ENCODE data around the gene CLDN19.
"Not testable (repeated sequence)": the region's sequence is repeated elsewhere in the genome, so short reads cannot be mapped to it uniquely, and the experiment has no call there.

CLDN19 gene

GRCh38 chr1:42737257-42737656, 2.8 kb downstream of the CLDN19 start:
- DNase-seq: no peak

GRCh38 chr1:42736571-42737200, 3.4 kb downstream of the CLDN19 start:
- DNase-seq: no peak

DNA sequence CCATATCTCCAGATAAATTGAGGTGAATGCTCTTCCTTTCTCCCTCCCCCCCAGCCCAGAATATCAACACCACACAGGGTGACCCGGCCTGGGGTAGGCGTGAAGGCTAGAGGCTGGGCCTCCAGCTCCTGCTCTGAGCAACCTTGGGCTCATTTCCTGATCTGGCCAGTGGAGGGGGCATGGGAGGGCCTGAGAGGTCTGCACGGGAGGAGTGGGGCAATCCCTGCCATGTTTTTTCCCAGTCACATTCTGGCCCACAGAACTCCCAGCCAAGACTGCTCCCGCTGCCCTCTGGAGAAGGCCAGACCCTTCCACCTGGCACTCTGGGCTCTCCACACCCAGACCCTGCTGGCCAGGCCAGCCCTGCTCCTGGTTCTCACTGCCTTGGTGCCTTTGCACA, 3.9 kb downstream of the CLDN19 start:
- no peak for DNase-seq

GRCh38 chr1:42735477-42736105, 4.4 kb downstream of the CLDN19 start:
- DNase-seq: no peak

- DNase-seq: no peak
Measured at GRCh38 chr1:42735056-42735455, 5.0 kb downstream of the CLDN19 start.

DNA sequence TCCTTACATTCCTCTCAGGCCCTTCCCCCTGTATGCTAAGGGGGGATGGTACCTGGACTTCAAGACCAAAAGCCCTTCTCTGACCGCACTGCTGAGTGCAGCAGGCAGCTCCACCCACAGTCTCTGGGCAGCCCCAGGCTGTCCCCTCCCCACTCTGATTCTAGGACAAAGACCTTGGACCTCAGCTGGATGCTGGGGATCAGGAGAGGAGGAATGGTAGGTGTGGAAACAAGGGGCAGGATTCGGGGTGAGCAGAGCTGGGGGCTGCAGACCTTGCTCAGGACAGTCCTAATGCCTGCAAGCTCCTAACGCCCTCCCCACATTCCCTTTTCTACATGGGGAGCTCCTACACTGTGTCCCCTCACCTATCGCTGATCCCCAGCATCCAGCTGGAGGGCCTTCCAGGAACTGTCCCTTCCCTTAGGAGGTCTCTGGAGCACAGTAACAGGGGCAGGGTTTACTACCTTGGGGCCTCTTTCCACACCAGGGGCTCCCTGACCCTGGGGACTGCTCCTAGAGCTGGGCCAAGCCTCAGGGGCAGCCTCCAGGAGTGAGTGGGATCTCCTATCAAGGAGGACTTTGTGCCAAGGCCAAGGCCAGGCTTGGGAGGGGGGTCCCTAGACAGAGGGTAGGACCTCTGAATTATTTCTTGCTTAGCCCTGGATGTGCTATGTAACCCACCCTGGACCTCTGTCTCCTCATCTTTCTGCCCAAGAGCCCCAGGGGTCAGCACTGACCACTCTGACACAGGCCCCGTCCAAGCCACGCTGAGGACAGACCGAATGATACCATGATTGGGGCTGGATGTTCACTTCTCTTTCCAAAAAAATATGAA, 5.6 kb downstream of the CLDN19 start:
- DNase-seq: no peak

GRCh38 chr1:42733415-42734200, 6.4 kb downstream of the CLDN19 start:
- no peak for DNase-seq

GRCh38 chr1:42732126-42732680, 7.8 kb downstream of the CLDN19 start:
- DNase-seq: no peak

GRCh38 chr1:42731585-42731984, 8.5 kb downstream of the CLDN19 start:
- DNase-seq: no peak

GRCh38 chr1:42730988-42731387, 9.0 kb downstream of the CLDN19 start:
- no peak for DNase-seq

- DNase-seq: no peak
Measured at GRCh38 chr1:42730002-42730401, 10.0 kb downstream of the CLDN19 start.

- DNase-seq: not testable (repeated sequence)
Measured at GRCh38 chr1:42725820-42726219, 14.2 kb downstream of the CLDN19 start.

DNA sequence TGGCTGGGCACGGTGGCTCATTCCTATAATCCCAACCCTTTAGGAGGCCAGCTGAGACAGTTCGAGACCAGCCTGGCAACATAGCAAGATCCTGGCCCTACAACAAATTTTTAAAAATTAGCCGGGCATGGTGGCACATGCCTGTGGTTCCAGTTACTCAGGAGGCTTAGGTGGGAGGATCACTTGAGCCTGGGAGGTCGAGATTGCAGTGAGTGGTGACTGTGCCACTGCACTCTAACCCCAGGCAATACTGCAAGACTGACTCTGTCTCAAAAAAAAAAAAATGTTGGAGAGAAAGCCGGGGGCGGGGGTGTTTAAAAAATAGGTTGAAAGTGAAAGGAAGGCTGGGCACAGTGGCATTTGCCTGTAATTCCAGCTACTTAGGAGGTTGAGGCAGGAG, 16.5 kb downstream of the CLDN19 start:
- no peak for DNase-seq

- not testable (repeated sequence) for DNase-seq
Measured at GRCh38 chr1:42722403-42722802, 17.6 kb downstream of the CLDN19 start.

- no peak for DNase-seq
Measured at GRCh38 chr1:42721926-42722325, 18.1 kb downstream of the CLDN19 start.

- DNase-seq: no peak
Measured at GRCh38 chr1:42720868-42721267, 19.2 kb downstream of the CLDN19 start.

GRCh38 chr1:42714441-42714840, 25.6 kb downstream of the CLDN19 start:
- not testable (repeated sequence) for DNase-seq

- no peak for DNase-seq
Measured at GRCh38 chr1:42713293-42713692, 26.7 kb downstream of the CLDN19 start.

GRCh38 chr1:42712808-42713207, 27.2 kb downstream of the CLDN19 start:
- DNase-seq: not testable (repeated sequence)

- DNase-seq: no peak
Measured at GRCh38 chr1:42703888-42704464, 36.1 kb downstream of the CLDN19 start.

DNA sequence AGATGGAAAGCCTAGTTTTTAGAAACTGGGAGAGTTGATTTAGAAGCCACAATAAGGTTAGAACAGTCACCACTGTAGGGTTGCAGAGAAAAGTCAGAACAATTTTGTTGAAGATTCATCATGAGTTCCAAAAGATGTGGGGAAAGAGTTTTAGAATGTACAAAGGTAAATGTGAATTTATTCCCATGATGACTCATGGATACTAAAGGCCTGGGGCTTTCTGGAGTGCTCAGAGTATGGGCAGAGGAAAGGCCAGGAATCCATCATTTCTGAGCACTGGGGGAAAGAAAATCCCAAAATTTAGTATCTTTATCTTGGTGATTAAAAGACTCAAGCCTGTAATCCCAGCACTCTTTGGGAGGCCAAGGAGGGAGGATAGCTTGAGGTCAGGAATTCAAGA, 40.0 kb downstream of the CLDN19 start:
- DNase-seq: no peak

GRCh38 chr1:42698081-42698813, 41.8 kb downstream of the CLDN19 start:
- DNase-seq: no peak

Measured in NCI-H187 (cell line).